Lower leg skin (tissue), 3 donors: ENCODE measurements around the gene VTI1A.

Experiments used
- POLR2A ChIP-seq, 2 donors: fragments of 450-650 bp; IDR thresholded peaks; one replicate each; pipeline ENCODE4 v1.6.1; 2016 to 2017; ENCODE audit warnings: antibody characterized with exemption in 2 of 2, mild to moderate bottlenecking in 1 of 2, moderate library complexity in 1 of 2
- TF ChIP-seq, protein P1 (sequence below), 3 donors: fragments of 450-650 bp; IDR thresholded peaks; one replicate each; pipeline ENCODE4 v1.5.1; 2016; ENCODE audit warnings: antibody characterized with exemption in 3 of 3, mild to moderate bottlenecking in 3 of 3, moderate library complexity in 2 of 3

DNA sequence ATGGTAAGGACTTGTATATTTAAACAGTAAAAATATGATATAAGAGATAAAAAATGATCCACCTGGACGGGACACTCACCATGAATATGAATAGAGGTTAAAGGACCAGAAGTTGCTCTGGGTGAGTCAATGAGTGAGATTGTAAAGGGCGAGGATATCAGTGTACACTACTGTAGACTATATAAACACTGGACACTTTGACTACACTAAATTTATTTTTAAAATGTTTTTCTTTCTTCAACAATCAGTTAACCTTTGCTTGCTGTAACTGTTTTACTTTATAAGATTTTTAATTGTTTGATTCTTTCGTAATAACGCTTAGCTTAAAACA is 202.8 kb downstream of the VTI1A start:
- TF ChIP-seq, protein P1, sequence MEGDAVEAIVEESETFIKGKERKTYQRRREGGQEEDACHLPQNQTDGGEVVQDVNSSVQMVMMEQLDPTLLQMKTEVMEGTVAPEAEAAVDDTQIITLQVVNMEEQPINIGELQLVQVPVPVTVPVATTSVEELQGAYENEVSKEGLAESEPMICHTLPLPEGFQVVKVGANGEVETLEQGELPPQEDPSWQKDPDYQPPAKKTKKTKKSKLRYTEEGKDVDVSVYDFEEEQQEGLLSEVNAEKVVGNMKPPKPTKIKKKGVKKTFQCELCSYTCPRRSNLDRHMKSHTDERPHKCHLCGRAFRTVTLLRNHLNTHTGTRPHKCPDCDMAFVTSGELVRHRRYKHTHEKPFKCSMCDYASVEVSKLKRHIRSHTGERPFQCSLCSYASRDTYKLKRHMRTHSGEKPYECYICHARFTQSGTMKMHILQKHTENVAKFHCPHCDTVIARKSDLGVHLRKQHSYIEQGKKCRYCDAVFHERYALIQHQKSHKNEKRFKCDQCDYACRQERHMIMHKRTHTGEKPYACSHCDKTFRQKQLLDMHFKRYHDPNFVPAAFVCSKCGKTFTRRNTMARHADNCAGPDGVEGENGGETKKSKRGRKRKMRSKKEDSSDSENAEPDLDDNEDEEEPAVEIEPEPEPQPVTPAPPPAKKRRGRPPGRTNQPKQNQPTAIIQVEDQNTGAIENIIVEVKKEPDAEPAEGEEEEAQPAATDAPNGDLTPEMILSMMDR (IDR thresholded peaks at IDR 0.05): no peak
- TF ChIP-seq POLR2A (IDR thresholded peaks at IDR 0.05): no peak
